Measurements from ENCODE around the gene TEX26. TPM values are rescaled to one million over a fixed set of nuclear protein-coding genes. Genes with fewer than 3 reads are reported as not detected.
A peak's percentile ranks its signal among the peaks of the same experiment; 100 is the strongest.
"Not testable (repeated sequence)": the region's sequence is repeated elsewhere in the genome, so short reads cannot be mapped to it uniquely, and the experiment has no call there.

Gene TEX26
- polyA plus RNA-seq, 3 donors: 0.77 to 2.9 (median 1.7) TPM

DNA sequence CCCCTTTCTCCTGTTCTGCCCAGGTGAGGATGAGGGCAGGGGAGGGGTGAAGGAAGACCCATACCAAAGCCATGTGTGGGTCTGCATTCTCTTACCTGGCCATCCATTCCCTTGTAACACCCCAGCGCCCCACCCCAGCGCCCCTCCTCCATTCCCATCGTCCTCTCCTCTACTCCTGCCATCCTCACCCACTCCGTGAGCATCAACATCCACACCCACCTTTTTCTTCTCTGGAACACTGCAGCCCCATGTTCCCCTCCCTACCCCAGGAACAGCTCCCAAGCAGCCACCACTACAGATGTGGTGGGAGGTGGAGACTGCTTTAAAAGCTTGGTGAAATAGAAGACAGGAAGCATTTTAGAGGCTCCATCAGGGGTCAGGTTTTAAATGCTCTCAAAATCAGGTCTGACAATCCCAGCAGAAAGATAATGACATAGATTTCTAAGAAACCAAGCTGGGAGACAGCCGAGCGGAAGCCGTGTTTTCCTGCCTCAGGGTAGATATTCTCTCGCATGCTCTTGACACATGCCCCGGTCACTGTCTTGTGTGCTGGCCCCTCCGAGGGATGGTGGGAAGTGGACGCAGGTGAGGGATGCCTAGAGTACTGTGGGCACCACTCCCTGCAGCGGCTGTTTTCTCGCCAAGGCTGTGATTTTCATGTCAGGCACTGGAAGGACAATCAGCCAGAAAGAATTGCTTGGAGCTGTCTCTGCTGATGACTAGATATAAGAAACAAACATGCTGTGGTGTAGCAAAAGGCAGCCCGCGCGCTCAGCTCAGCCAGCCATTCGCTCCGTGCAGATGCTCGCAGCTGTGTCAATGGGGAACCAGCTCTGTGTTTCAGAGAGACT, 16.5 kb upstream of the TEX26 start:
- DNase-seq (ENCODE audit: extremely low read depth in 1 of 11, low read depth in 9 of 11, low spot score in 4 of 11): no peak

DNA sequence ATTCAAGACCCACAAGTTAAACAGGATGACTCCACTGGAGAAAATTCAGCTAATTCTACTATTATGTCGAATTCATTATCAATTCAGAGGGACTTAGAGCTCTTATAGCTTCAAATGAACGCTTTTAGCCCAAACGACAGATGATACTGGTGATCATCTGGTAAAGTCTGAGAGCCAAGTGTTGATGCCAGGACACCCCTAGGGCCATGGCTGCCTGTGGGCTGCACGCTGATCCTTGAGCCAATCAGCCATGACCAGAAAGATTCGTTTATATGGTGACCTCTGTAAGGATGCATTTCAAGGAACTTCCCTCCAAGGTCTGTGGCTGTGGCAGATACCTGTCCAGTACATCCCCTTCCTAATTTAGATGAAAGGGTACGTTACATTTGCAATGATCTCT, 15.5 kb upstream of the TEX26 start:
- no peak for DNase-seq (ENCODE audit: extremely low read depth in 1 of 11, low read depth in 9 of 11, low spot score in 4 of 11)

DNA sequence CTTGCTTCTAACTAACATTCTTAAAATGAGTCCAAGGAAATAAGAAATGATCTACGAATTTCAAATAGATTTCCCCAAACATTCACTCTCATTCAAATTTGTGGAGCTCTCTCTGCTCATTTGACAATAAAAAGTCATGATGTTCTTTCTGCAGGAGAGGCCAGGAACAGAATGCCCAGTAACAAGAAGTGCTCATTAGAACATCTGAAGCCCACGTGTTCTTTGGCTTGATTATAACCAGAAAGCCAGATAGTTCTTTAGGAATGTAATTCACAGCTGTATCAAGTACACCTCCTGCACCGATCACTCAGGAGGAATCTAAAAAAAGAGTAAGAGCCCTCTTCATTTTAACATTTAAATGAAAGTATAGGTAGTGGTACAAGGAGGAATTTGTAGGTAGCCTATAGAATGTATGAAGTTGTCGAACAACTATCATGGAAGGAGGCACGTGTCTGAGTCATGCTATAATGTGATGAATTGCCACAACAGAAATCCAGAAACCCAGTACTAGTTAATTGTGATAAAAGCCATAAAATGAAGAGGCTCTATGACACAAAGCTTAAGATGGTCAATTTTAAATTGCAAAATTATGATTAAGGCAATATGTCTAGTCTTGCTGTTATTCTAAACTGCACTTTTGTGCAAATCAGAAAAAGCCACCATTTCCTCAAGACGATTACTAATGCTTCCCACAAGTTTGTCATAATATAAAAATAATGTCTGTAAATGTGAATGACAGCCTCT, 13.6 kb upstream of the TEX26 start:
- no peak for DNase-seq (ENCODE audit: extremely low read depth in 1 of 11, low read depth in 9 of 11, low spot score in 4 of 11)

DNA sequence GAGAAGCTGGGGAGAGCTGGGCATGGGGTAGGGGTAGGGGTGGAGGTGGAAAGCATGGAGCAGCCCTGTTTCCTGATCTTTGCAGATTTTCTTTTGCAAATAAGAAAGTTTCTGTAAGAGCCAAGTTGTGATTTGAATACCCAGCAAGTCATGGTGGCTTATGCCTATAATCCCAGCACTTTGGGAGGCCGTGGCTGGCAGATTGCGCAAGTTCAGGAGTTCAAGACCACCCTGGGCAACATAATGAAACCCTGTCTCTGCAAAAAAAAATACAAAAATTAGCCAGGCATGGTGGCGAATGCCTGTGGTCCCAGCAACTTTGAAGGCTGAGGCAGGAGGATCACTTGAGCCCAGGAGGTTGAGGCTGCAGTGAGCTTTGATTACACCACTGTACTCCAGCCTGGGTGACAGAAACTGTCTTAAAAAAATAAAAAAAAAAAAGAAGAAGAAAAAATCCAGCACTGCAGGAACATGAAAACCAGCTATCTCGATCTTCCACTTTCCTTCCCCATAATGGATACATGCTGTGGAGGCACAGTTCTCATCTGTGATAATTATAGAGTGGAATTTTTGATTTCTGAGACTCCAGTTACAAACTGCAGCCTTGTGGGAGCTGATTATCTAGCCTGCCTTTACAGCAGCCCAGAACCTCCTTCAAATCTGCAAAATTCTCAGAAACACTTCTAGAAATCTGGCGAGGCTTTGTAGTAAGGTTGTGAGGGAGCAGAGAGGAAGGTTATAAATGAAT, 12.1 kb upstream of the TEX26 start:
- DNase-seq (ENCODE audit: extremely low read depth in 1 of 11, low read depth in 9 of 11, low spot score in 4 of 11): no peak

DNA sequence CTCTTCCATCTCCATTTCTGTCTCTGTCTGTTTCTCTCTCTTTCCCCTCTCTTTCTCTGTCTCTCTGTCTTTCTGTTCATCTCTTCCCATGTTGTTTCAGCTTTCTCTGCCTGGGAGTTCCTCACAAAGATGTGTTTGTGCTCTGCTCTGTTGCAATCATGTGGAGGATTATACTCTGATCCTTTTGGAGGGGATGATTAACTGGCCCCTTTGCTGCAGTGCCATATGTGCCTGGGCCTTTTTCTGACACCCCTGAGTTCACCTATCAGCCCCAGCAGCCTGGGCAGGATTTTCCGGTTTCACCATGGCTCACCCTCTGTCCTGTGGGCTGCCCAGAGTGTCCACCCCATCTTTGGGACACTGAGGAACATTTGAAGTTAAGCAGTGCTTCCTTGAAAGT, 9.0 kb upstream of the TEX26 start:
- DNase-seq (ENCODE audit: extremely low read depth in 1 of 11, low read depth in 9 of 11, low spot score in 4 of 11): no peak

DNA sequence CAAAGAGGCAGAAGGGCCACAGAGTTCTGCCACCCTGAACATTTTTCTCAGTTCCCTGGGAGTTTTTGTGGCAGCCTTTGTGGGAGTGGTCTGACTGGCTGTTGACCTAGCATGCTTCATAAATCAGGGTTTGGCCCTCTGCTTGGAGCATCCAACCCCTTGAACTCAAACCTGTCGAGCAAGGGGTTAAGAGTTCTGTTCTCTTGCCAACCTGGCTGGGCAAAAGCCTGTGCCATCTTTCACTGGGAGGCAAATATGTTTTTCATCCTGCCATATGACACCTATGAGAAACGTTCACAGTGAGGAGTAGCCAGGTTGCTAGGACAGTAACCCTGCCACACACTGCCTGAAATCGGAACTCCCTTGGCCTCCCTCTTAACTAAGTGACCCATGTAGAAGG, 7.7 kb upstream of the TEX26 start:
- DNase-seq (ENCODE audit: extremely low read depth in 1 of 11, low read depth in 9 of 11, low spot score in 4 of 11): no peak

DNA sequence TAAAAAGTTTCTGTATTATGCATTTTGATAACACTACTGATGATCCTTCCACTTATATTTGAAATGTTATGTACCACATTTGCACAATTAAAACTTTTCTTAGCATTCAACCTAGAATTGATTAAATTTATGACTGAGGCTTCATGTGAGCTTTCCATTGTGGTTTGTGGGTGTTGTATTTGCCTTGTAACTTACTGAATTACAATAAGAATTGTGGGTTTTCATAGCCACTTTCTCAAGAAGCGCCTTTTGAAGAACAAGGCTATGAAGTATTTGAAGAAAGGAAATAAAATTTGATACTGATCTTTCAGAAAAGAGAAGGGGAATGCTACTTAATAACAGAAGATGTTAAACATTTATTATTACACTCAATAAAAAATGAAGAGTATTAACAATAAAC, 7.0 kb upstream of the TEX26 start:
- DNase-seq (ENCODE audit: extremely low read depth in 1 of 11, low read depth in 9 of 11, low spot score in 4 of 11): no peak

DNA sequence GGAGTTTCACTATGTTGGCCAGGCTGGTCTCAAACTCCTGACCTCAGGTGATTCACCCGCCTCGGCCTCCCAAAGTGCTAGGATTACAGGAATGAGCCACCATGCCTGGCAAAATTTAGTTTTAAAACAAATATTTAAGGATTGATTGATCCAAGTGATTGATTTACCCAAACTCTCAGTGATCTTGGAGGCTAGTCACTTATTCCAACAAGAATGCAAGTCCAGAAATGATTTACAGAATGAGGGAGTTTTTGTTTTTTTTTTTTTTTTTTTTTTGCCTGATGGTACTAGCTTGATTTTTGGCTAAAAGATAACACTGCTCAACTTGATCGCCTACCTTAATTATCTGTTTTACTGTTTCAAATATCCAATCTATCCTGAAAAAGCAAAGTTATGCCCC, 5.7 kb upstream of the TEX26 start:
- DNase-seq (ENCODE audit: extremely low read depth in 1 of 11, low read depth in 9 of 11, low spot score in 4 of 11): no peak

DNA sequence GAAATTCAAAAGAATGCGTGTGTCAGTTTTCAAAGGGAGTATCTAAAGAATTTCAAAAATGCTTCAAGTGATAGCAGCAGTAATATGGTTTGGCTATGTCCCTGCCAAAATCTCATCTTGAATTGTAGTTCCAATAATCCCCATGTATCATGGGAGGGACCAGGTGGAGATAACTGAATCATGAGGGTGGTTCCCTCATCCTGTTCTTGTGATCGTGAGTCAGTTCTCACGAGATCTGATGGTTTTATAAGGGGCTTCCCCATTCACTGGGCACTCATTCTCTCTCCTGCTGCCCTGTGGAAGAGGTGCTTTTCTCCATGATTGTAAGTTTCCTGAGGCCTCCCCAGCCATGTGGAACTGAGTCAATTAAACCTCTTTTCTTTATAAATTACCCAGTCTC, 5.3 kb upstream of the TEX26 start:
- DNase-seq (ENCODE audit: extremely low read depth in 1 of 11, low read depth in 9 of 11, low spot score in 4 of 11): not testable (repeated sequence)

DNA sequence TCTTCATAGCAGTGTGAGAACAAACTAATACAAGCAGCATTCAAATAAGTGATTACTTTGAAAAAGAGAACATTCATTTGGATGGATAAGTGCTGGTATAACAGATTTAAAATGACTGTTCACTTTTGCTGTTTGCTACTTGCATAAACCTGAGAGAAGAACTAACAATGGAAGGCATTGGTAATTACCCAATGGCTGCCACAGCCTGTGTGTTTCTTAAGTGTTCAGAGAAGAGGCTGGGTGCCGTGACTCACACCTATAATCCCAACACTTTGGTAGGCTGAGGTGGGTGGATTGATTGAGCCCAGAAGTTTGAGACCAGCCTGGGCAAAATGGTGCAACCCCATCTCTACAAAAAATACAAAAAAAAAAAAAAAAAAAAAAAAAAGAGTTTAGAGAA, 4.9 kb upstream of the TEX26 start:
- no peak for DNase-seq (ENCODE audit: extremely low read depth in 1 of 11, low read depth in 9 of 11, low spot score in 4 of 11)

DNA sequence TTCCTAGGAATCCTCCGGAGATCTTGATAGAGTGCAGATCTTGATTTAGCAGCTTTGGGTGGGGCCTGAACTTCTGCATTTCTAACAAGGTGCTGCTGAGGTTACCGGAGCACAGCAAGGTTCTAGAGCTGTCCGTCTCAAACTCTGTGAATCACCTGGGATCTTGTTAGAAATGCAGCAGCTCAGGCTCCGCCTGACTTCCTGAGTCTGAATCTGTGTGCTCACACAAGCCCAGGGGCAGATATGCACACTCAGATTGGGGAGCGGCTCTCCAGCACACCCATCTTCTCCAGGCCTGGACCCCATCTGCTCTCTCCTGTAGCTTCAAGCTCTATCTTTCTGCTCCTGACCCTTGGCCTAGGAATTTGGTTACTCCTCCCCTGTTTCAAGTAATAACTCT, 3.5 kb upstream of the TEX26 start:
- DNase-seq (ENCODE audit: extremely low read depth in 1 of 11, low read depth in 9 of 11, low spot score in 4 of 11): no peak

DNA sequence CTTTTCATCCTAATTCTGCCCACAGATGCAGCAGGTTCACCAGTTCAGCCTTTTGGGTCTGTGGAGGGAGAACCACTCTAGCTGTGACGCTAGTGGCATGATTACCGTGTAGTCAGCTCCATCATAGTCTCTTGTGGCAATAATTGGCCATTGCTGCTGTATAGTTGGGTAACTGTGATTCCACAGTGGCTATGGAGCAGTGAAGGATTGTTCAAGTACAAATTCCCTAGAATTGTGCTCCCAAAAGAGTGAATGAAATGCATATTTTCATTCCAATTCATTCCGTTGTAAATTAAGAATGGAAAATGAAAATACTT, 856 bp downstream of the TEX26 start:
- no peak for DNase-seq (ENCODE audit: extremely low read depth in 1 of 11, low read depth in 9 of 11, low spot score in 4 of 11)

DNA sequence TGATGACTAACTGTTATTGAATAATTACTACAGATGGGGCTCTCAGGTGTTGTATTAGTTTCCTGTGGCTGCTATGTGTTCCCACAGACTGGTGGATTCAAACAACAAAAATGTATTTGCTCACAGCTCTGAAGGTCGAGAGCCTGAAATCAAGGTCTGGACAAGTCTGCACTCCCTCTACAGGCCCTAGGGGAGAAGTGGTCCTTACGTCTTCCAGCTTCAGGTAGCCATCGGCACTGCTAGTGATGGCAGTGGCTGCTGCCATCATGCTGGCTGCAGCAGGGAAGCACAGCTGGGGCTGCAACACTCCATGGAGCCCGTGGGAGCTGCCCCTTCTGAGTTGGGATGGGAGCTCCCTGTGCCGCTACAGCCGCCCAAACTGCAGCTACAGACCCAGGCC, 1.9 kb downstream of the TEX26 start:
- no peak for DNase-seq (ENCODE audit: extremely low read depth in 1 of 11, low read depth in 9 of 11, low spot score in 4 of 11)

DNA sequence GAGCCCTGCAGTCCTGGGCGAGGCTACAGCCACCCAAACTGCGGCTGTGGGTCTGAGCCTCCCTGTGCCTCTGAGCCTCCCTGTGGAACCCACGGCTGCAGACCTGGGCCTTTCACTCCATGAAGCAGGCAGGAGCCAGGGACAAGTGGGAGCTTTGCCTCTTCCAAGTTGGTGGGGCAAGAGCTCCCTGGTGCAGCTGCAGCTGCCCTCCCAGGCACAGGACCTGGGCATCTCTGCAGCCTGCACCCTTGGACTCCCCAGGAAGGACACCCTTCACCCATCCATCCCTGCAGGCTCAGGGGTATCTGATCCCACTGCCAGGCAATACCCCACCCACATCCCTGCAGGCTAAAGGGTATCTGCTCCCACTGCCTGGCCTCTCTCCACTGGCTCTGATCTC, 2.3 kb downstream of the TEX26 start:
- DNase-seq (ENCODE audit: extremely low read depth in 1 of 11, low read depth in 9 of 11, low spot score in 4 of 11): no peak

DNA sequence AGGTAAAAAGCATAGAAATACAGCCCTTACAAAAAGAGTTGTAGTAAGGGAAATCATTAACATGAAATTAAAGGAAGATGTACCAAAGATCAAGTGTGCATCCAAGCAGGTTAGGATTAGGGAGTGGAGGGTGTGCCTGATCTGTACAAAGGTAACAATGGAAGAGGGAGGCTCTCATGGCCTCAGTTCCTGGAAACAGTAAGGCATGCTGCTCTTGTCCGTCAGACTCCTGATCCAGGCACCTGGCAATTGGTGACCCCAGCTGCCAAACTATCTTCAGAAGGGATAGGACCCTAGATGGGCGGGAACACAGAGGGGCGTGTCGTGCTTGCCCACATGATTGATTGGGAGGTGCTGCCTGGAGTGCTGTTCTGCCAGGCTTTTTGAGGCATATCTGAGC, 4.5 kb downstream of the TEX26 start:
- no peak for DNase-seq (ENCODE audit: extremely low read depth in 1 of 11, low read depth in 9 of 11, low spot score in 4 of 11)

DNA sequence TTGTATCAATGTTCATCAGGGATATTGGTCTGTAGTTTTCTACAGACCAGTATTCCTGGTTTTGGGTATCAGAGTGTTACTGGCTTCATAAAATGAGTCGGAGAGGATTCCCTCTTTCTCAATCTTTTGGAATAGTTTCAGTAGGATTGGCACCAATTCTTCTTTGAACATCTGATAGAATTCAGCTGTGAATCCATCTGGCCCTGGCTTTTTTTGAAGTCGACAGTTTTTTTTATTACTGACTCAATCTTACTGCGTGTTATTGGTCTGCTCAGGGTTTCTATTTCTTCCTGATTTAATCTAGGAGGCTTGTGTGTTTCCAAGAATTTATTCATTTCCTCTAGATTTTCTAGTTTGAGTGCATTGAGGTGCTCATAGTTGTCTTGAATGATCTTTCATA, 11.4 kb downstream of the TEX26 start:
- DNase-seq (ENCODE audit: extremely low read depth in 1 of 11, low read depth in 9 of 11, low spot score in 4 of 11): no peak

DNA sequence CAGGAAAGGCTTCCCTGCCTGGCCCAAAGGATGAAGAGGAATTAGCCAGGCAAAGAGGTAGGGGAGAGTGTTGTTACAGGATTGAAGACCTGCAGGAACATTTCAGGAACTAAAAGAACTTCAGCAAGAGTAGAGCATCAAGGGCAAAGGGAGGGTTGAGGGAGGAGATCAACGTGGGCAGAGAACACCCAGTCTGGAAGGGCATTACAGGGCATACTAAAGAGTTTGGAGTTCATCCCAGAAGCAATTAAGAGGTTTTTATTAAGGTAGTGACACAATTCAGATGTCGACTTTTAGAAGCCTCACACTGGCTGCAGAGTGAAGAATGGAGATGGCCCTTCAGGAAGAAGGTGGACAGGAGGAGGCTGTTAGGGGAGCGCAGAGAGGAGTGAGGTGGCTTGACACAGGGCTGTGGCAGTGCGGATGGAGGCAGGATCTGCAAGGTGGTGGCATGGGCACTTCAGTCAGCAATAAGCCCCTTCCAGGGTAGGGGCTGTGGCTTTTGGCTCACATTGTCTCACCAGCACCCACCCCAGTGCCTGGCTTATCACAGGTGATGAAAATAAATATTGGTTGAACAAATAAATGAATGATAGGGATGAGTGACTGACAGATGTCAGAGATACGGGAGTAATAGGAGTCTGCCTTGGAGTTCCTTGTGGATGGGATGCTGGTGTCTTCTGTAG, 24.9 kb downstream of the TEX26 start:
- DNase-seq (ENCODE audit: extremely low read depth in 1 of 11, low read depth in 9 of 11, low spot score in 4 of 11): no peak

DNA sequence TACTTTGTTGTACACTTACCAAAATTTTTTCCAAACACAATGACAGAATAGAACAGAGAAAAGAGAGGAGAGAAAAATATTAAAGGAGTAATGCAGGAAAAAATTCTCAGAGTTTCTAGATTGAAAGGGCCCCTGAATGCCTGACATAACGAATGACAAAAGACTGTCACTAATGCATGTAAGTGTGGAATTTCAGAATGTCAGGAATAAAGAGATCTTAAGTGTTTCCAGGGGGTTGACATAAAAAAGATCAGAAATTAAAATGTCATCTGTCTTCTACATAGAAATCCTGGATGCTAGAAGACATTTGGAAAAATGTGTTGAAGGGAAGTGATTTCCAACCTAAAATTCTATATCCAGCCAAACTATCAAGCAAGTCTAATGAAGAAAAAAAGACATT, 27.2 kb downstream of the TEX26 start:
- no peak for DNase-seq (ENCODE audit: extremely low read depth in 1 of 11, low read depth in 9 of 11, low spot score in 4 of 11)

DNA sequence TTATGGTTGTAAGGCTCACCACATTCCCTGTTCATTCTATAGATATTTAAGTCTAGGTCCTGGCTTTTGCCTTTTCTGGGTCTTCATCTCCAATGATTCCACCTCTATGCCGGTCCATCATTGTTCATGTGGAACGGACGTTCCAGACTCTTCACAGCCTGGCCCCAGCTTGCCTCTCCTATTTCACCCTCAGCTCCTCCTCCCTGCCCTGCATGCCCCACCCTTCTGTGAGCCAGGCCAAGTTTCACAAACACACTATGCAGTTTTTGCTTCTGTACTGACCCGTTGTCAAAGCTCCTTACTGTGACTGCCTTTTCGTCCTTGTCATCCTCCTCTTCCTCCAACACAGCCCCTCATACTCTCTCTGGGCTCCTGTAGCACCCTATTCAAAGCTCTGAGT, 31.3 kb downstream of the TEX26 start:
- DNase-seq (ENCODE audit: extremely low read depth in 1 of 11, low read depth in 9 of 11, low spot score in 4 of 11): peak in 6 of 11 donors; percentile 12 to 34 (median 22)

DNA sequence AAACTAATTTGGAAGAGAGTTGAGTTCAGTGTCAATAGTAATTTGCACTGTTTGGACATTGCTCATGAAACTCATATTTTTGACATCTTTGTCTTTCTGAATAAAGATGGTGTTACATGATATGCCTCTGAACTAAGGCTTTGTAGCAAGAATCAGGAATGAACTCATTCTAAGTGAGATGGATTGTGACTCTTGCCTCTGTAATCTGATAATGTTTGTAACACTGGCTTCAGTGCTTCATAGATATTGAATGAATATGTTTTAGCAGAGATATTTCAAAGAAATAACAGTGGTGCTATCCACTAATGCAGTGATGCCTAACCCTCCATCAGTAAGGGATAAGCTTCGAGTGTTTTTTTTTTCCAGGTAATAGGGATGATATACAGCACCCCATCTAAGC, 32.9 kb downstream of the TEX26 start:
- no peak for DNase-seq (ENCODE audit: extremely low read depth in 1 of 11, low read depth in 9 of 11, low spot score in 4 of 11)
